Peyer's patch (tissue), 4 donors: Measurements from ENCODE around the gene FUT8.

ENCODE experiments used
- POLR2A ChIP-seq, 2 donors: fragments of 450-650 bp; IDR thresholded peaks; one replicate each; pipeline ENCODE4 v1.5.1; 2017; ENCODE audit warnings: antibody characterized with exemption in 2 of 2, mild to moderate bottlenecking in 2 of 2, moderate library complexity in 2 of 2
- TF ChIP-seq, protein P1 (sequence below), 6 experiments: fragments of 450-650 bp in 4 of 6; fragments of 200-600 bp in 2 of 6; sonication (generic) in 1 of 6; IDR thresholded peaks; one replicate each; pipeline ENCODE4 v1.5.1; 2017 to 2019; ENCODE audit warnings: antibody characterized with exemption in 6 of 6, mild to moderate bottlenecking in 3 of 6, moderate library complexity in 1 of 6

DNA sequence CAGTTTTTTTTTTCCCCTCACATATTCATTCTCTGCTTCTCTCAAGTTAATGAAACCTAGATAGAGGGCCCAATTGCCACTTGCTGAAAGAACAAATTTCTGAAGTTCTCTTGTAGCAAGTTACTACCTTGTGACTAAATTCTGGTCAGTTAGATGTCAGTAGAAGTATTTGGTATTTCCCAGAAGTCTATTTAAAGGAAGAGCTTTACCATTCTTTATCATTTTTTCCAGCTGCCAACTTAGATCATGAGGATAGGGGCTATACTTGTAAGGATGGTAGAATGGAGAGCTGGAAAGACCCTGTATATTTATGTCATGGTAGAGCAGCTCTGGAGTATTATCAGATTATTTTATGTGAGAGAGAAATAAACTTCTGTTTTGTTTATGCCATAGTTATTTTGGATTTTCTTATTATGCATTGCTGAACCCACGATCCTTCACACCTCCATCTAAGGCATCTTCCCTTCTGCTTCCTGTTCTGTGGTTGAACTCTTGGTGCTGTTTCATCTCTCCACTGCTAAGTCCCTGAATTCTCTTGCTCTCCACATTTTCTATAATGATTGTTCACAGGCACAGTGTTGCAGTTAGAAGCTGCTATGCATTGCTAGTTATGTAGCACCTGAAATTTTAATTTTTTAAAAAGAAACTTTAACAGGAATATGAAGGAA is 25.9 kb downstream of the FUT8 start:
- TF ChIP-seq, protein P1, sequence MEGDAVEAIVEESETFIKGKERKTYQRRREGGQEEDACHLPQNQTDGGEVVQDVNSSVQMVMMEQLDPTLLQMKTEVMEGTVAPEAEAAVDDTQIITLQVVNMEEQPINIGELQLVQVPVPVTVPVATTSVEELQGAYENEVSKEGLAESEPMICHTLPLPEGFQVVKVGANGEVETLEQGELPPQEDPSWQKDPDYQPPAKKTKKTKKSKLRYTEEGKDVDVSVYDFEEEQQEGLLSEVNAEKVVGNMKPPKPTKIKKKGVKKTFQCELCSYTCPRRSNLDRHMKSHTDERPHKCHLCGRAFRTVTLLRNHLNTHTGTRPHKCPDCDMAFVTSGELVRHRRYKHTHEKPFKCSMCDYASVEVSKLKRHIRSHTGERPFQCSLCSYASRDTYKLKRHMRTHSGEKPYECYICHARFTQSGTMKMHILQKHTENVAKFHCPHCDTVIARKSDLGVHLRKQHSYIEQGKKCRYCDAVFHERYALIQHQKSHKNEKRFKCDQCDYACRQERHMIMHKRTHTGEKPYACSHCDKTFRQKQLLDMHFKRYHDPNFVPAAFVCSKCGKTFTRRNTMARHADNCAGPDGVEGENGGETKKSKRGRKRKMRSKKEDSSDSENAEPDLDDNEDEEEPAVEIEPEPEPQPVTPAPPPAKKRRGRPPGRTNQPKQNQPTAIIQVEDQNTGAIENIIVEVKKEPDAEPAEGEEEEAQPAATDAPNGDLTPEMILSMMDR (IDR thresholded peaks at IDR 0.05), result no peak
- no peak for TF ChIP-seq POLR2A (IDR thresholded peaks at IDR 0.05)
